Uterus (tissue), 4 donors: ENCODE measurements around the gene SORD. TPM values are rescaled to one million over a fixed set of nuclear protein-coding genes. Genes with fewer than 3 reads are reported as not detected.

Experiments used
- DNase-seq, 2 donors: peaks; one replicate each; pipeline ENCODE4 v3.0.0-alpha.2; 2019 to 2020
- H3K27ac ChIP-seq, 2 donors: fragments of 200-600 bp; sonication (generic); 1 replicate in 1 of 2; 2 replicates in 1 of 2; pipeline ENCODE4 v1.5.1; 2016 to 2018
- H3K27me3 ChIP-seq, 2 donors: fragments of 200-600 bp; sonication (generic); one replicate each; pipeline ENCODE4 v1.5.1; 2018 to 2019; ENCODE audit warnings: control low read depth in 1 of 2
- H3K36me3 ChIP-seq, 2 donors: fragments of 200-600 bp; sonication (generic); one replicate each; pipeline ENCODE4 v1.5.1; 2019; ENCODE audit warnings: control low read depth in 1 of 2
- H3K4me1 ChIP-seq, 2 donors: fragments of 200-600 bp; sonication (generic); one replicate each; pipeline ENCODE4 v1.5.1; 2018 to 2019; ENCODE audit warnings: control low read depth in 1 of 2
- H3K4me3 ChIP-seq, 2 donors: fragments of 200-600 bp; sonication (generic); 1 replicate in 1 of 2; 2 replicates in 1 of 2; pipeline ENCODE4 v1.5.1; 2018 to 2019; ENCODE audit warnings: mild to moderate bottlenecking in 1 of 2
- H3K9me3 ChIP-seq, 2 donors: fragments of 200-600 bp; sonication (generic); one replicate each; pipeline ENCODE4 v1.5.1; 2019; ENCODE audit warnings: control low read depth in 1 of 2
- POLR2A ChIP-seq, 2 donors: fragments of 450-650 bp; IDR thresholded peaks; one replicate each; pipeline ENCODE4 v1.6.1; 2016; ENCODE audit warnings: antibody characterized with exemption in 2 of 2, mild to moderate bottlenecking in 1 of 2, moderate library complexity in 1 of 2
- intact Hi-C: fragments of 100-400 bp; cut with DNase I; formaldehyde crosslinking; loops from one replicate; pipeline ENCODE4 v1.15.1; 2023; ENCODE audit warnings: low total_unique reads
- total RNA-seq, 4 donors: library from RNA; depleted of rRNA in 3 of 4; stranded (reverse); fragments of >200 nt in 3 of 4; gene quantifications; one replicate each; pipeline versions ENCODE4 v1.1.0 to v1.2.4, GENCODE V29; 2014 to 2023
- TF ChIP-seq, protein P1 (sequence below), 4 experiments: fragments of 200-600 bp in 2 of 4; fragments of 450-650 bp in 2 of 4; sonication (generic) in 2 of 4; IDR thresholded peaks; one replicate each; pipeline ENCODE4 v1.5.1; 2016 to 2019; ENCODE audit warnings: antibody characterized with exemption in 4 of 4, mild to moderate bottlenecking in 2 of 4, moderate library complexity in 1 of 4
- donor health status: DM: yes; HTN: yes; CAD: no.

Gene SORD
- total RNA-seq, 4 donors from 2014 or later, result 4.9 to 30.6 (median 19.3) TPM

DNA sequence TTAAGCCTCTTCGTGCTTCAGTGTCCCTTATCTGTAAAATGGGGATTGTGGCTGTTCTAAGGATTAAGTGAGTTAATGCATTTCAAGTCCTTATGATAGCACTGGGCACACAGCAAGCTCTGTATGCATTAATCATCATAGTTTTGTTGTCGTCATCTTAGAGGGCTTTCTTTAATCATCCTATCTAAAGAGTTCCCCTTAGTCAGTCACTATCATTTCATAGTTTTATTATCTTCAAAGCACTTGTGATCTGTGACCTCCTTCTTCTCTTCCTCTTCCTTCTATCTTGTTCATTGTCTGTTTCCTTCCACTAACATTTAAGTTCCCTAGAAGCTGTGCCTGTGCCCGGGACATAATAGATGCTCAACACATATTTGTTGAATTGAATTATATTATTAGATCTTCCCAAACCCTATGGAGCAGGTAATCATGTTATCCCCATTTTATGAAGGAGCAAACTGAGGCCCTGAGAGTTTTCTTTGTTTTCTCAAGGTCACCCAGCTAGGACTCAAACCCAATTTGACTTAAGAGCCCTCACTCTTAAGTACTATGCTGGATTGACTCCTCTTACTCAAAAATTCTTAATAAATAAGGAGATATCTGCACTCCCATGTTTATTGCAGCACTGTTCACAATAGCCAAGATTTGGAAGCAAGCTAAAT is 66.8 kb downstream of the SORD start:
- no peak overlapping the region for H3K4me3 ChIP-seq
- H3K27ac ChIP-seq, result no peak overlapping the region
- no peaks in the 10 kb centered on the region for H3K27me3 ChIP-seq
- no peaks in the 10 kb centered on the region for H3K36me3 ChIP-seq
- no peaks in the 10 kb centered on the region for H3K9me3 ChIP-seq
- intact Hi-C loops, result no loop called here
- TF ChIP-seq, protein P1, sequence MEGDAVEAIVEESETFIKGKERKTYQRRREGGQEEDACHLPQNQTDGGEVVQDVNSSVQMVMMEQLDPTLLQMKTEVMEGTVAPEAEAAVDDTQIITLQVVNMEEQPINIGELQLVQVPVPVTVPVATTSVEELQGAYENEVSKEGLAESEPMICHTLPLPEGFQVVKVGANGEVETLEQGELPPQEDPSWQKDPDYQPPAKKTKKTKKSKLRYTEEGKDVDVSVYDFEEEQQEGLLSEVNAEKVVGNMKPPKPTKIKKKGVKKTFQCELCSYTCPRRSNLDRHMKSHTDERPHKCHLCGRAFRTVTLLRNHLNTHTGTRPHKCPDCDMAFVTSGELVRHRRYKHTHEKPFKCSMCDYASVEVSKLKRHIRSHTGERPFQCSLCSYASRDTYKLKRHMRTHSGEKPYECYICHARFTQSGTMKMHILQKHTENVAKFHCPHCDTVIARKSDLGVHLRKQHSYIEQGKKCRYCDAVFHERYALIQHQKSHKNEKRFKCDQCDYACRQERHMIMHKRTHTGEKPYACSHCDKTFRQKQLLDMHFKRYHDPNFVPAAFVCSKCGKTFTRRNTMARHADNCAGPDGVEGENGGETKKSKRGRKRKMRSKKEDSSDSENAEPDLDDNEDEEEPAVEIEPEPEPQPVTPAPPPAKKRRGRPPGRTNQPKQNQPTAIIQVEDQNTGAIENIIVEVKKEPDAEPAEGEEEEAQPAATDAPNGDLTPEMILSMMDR (IDR thresholded peaks at IDR 0.05), result no peak
- no peak for TF ChIP-seq POLR2A (IDR thresholded peaks at IDR 0.05)
- no peak for DNase-seq
- H3K4me1 ChIP-seq, result no peaks in the 10 kb centered on the region

DNA sequence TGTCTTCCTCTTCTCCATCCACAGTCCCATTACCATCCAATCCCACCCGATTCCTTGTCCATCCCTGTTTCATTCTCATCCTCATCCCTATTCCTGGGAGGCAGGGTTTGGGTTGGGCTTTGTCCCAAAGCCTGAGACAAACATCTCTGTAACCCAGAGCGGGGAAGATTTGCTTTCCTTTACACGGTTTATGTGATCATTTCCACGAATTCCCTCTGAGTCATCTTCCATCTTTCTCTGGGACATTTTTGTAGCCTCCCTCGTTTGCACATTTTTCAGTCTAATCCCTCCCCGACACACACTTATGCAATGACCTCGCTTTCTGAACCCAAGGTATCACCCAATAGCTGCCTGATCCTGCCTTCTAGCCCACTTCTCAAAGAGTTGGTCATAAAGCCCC is 68.2 kb downstream of the SORD start:
- no peak for DNase-seq
- H3K27me3 ChIP-seq, result no peaks in the 10 kb centered on the region
- no peak overlapping the region for H3K4me3 ChIP-seq
- no peaks in the 10 kb centered on the region for H3K9me3 ChIP-seq
- TF ChIP-seq, protein P1 (IDR thresholded peaks at IDR 0.05), result no peak
- no peak for TF ChIP-seq POLR2A (IDR thresholded peaks at IDR 0.05)
- intact Hi-C loops, result no loop called here
- no peaks in the 10 kb centered on the region for H3K4me1 ChIP-seq
- H3K36me3 ChIP-seq, result no peaks in the 10 kb centered on the region
- H3K27ac ChIP-seq, result no peak overlapping the region

DNA sequence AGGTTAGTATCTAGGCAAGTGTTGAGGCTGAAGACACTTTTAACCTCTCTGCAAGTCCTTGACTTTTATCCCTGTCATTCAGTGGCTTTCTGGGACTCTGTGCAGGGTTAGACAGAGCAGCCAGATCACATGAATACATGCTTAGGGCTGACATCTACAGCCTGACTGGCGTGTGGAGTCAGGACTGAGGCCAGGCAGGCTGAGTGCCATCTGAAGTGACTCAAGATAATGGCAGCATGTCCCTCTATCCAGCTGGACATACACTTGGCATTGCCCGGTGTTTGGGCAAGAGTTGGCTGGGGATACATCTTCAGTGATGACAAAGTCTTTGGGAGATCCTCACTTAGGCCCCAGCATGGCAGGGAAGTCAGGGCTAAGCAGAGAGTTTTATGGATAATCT is 68.6 kb downstream of the SORD start:
- intact Hi-C loops, result no loop called here
- no peak for DNase-seq
- H3K4me3 ChIP-seq, result no peak overlapping the region
- H3K27me3 ChIP-seq, result no peaks in the 10 kb centered on the region
- no peaks in the 10 kb centered on the region for H3K9me3 ChIP-seq
- no peaks in the 10 kb centered on the region for H3K36me3 ChIP-seq
- TF ChIP-seq, protein P1 (IDR thresholded peaks at IDR 0.05), result no peak
- no peaks in the 10 kb centered on the region for H3K4me1 ChIP-seq
- no peak overlapping the region for H3K27ac ChIP-seq

DNA sequence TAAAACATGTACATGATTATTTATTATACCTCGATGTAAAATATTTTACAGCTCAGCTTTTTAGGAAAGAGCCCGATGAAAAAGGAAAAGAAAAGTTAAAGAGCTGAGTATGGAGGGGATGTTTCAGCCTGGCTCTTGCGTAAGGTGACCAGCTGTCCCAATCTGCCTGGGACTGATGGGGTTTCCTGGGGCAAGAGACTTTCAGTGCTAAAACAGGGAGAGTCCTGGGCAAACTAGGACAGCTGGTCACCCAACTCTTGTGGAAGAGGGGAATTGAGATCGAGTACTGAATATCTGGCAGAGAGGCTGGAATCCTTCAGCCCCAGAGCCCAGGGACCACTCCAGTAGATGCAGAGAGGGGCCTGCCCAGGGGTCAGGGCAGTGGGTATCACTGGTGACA is 70.0 kb downstream of the SORD start:
- TF ChIP-seq POLR2A (IDR thresholded peaks at IDR 0.05), result no peak
- TF ChIP-seq, protein P1 (IDR thresholded peaks at IDR 0.05), result no peak
- no peaks in the 10 kb centered on the region for H3K27me3 ChIP-seq
- H3K4me3 ChIP-seq, result no peak overlapping the region
- no peaks in the 10 kb centered on the region for H3K4me1 ChIP-seq
- no peaks in the 10 kb centered on the region for H3K36me3 ChIP-seq
- H3K9me3 ChIP-seq, result no peaks in the 10 kb centered on the region
- intact Hi-C loops, result no loop called here
- H3K27ac ChIP-seq, result no peak overlapping the region
- no peak for DNase-seq

DNA sequence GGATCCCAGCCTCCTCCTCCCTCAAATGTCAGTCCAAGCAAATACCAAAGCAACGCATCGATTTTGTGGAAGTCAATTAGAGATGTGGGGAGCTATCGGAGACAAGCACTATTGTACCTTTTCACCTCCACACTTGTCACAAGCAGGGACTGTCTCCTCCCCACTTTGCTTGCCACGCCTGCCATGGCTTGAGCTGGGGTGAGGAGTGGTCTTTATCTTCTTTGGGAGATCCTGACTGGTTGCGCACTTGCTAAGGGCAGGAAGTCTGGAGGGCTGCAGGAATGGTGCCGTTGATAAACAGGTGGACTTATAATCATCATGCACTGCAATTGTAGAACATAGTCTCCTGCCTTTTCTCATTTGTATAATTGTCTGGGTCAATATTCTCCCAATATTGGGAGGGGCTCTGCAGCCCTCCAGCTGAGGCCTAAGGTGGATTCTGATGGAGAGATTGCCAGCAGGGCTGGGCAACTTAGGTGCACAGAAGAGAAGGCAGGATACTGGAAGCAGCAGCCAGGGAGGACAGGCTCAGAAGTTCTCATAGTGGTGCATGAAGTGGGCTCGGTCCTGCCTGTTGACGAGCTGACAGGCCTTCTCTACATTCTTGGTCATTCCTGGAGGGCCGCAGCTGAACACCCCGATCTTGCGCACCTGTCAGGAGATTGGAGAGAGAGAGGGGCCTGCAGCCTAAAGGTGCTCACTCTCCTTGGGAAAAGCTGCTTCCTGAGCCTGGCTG is 70.8 kb downstream of the SORD start:
- Histone ChIP-seq H3K4me3 (no peak overlapping the region), H3K27me3 (no peaks in the 10 kb centered on the region), H3K36me3 (no peaks in the 10 kb centered on the region), H3K4me1 (no peaks in the 10 kb centered on the region), H3K27ac (no peak overlapping the region), H3K9me3 (no peaks in the 10 kb centered on the region)
- intact Hi-C loops, result no loop called here
- TF ChIP-seq, protein P1 (IDR thresholded peaks at IDR 0.05), result no peak
- TF ChIP-seq POLR2A (IDR thresholded peaks at IDR 0.05), result no peak
- no peak for DNase-seq
